ENCODE results near the gene RFTN1. TPM values are rescaled to one million over a fixed set of nuclear protein-coding genes. Genes with fewer than 3 reads are reported as not detected.

Gene RFTN1
- total RNA-seq, 1 donor from 2014 or later = 21.4 TPM

DNA sequence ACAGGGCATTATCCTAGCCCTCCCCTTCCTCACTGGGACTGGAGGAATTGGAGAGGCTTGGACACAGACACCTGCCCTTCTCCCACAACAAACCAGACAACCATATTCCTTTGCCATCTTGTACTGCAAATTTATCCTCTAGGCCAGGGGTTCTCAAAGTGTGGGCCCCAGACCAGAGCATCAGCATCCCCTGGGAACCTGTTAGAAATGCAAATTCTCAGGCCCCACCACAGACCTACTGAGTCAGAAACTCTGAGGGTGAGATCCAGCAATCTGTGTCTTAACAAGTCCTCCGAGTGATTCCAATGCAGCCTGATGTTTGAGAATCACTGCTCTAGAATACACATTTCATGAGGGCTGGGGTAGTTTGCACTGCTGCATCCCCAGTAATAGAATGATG lies 133.1 kb downstream of the RFTN1 start:
- no peak for DNase-seq (ENCODE audit: low read depth in 2 of 2)

DNA sequence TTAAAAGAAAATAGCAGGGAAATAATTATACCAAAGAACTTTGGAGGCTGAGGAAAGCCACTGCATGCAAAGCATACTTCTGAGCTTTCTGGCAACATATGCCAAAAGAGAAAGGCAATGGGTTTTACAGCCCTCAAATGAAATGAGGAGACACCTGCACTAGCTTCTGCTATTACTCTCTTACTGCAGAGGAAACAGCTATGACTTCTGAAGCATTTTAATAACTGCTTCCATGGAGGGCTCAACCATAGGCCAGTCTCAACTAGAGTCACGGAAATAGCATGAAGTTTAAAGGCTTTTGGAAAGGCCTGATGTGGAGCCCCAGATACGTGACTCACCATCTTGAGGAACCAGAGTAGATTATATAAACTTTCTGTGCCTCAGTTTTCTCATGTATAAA lies 133.7 kb downstream of the RFTN1 start:
- peak in 1 of 2 donors; percentile 37 for DNase-seq (ENCODE audit: low read depth in 2 of 2)

DNA sequence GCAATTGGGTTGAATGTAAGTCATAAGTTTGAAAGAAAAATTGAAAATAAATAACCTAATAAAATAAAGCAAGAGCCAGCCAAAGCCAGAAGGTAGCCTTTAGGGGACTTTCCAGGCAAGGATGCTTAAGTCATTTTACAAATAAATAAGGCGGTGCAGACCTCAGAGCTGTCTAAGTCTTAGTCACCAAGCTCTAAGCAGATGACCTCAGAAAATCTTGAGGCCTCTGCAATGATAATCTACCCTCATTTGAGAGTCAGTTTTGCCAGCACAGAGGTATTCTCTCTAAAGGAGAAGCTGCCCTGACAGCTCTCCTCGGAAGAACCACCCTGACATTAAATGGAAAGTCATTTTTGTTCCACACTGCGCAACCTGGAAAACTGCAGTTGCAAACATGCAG lies 134.6 kb downstream of the RFTN1 start:
- DNase-seq (ENCODE audit: low read depth in 2 of 2) = peak in 1 of 2 donors; percentile 37

DNA sequence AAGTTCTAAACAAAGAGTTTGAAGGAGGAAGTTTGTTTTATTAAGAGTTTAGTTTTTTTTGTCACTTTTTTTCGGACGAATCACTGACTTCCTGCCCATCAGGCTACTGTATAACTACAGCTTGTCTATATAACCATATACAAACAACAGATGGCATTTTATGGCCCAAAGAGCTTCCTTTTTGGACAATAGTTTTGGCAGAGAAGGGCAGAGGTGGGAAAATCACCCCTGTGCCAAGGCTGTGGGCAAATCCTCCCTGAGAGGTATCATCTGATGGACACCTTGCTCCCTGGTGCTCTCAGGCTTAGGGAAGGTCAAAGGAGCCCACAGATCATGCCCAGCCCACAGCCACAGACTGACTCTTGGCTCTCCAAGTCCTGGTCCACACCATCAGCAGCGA lies 135.1 kb downstream of the RFTN1 start:
- DNase-seq (ENCODE audit: low read depth in 2 of 2) = no peak

DNA sequence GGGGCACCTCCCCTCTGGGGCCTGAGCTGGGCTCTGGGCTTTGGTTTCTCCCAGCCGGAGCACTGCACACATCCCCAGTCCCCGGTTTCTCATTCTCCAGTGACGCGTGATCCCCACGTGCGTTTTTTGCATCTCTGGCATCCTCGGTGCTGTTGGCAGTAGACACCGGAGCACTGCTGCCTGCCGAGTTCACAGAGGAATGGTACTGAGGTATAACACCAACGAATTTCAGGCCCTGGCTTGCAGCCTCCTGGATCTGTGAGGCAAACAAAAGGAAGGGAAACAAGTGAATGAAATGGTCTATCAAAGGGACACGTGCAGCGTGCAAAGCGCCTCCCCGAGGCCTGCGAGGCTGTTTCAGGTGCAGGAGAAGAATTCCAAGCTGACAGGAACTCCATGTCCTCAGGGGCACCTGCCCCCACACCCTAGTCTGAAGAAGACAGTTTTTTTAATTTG lies 135.6 kb downstream of the RFTN1 start:
- no peak for DNase-seq (ENCODE audit: low read depth in 2 of 2)

DNA sequence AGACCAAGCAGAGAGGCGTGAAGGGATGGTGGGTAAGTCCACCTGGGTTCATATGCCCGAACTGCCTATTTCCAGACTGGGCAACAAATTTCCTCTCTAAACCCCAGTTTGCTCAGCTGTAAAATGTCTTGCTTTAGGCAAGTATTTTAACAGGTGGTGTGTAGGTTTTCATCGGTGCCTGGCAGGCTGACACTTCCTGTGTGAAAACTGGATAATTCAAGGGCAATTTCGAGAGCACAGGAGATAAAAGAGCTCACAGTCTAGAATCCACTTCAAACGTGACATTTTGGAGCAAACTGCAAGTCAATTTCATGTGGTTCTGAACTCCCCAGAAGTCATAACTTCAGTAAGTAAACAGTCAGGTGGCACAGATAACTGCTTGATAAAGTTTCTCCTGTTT lies 136.3 kb downstream of the RFTN1 start:
- no peak for DNase-seq (ENCODE audit: low read depth in 2 of 2)

DNA sequence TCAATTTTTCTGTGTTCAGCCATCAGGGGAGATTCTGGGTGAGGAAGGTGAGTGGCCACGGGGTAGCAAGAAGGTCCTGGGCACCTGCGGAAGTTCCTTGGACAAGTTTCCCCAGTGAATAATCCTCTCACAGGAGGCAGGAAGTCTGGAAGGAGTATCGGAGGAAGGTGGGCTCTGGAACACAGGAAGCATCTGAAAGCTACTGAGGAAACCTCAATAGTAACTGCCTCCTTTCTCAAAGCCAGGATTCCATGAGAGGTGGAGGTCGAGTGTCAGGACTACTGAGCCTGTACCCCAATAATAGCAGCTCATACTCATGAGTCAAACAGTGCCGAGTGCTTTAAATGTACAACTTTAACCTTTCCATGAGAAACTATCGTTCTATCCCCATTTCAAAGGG lies 137.6 kb downstream of the RFTN1 start:
- peak in 1 of 2 donors; percentile 58 for DNase-seq (ENCODE audit: low read depth in 2 of 2)

DNA sequence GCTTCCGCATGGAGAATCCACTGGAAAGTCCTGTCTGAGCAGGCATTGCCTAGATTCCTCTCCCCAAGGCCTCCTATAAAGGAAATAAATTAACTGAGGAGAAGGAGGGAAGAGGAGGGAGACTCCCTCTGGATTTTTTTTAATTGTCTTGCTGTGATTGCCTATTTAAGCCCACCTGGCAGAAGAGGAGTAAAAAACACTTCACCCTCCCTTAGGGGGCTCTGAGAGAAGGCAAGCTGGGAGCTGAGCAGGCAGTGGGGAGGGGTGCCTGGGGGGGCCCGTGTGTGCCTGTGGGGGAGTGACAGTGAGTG lies 138.6 kb downstream of the RFTN1 start:
- DNase-seq (ENCODE audit: low read depth in 2 of 2) = no peak

DNA sequence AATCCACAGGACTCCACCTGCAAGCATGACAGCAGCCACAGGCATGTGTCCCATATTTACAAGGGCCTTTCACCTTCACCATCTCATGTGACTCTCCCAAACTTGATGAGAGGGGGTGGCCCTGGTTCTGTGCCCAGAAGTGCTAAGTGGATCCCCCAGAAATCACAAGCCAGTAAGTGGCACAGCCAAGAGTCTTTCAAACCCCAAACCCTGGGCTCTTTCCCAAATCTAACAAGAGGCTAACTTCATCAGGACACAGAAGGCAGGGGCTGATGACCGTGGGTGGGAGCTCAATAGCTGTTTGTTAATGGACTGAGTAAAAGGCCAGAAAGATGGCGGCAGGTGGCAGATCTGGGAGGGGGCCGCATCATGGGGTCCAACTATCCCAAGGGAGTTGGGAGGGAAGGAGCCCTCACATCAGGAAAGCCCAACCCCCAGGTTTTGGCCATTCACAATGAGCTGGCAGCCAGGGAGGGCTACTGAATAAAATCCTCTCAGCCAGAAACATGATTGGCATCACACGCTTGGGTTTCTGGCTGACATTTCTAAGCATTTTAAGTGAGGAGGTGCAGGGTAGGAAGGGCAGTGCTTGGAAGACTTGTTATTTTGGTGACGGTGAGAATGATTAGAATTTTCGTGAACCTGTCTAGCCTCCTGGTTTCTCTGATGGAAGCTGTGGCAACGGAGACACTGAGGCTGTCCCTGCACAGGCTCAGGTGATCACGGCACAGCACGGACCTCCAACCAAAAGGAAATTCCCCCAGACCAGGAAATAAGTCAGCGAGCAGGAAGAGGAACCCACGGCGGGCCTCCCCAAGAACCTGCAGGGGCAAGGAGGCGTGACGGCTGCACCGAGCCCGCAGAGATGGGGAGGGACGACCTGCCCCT lies 139.2 kb downstream of the RFTN1 start:
- DNase-seq (ENCODE audit: low read depth in 2 of 2) = no peak

DNA sequence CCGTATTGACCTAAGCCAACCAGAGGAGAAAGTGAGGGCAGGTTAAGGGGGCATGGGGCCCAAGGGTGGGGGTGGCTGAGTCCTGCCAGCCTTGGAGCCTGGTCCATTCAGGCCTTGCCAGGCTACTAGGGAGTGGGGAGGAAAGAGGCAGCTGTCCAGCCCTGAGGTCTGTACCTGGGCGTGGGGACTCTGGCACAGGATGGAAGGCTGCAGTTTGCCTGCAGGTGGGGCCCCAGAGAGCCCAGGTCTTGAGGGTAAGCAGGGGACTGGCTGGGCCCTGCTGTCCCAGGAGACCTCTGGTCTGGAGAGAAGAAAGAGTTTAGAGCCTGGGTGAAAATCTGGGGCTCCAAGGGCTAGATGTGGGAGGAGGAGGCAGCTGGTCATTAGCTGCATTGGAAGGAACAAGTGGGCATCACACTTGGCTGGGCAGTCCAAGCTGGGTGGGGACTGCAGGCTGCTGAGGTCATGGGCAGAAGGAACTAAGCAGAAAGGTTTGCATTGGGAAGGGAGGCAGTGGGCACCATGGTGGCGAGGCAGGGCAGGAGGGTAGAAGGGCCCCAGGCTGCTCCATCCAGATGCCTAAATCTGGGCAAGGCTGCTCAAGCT lies 140.1 kb downstream of the RFTN1 start:
- DNase-seq (ENCODE audit: low read depth in 2 of 2) = no peak

DNA sequence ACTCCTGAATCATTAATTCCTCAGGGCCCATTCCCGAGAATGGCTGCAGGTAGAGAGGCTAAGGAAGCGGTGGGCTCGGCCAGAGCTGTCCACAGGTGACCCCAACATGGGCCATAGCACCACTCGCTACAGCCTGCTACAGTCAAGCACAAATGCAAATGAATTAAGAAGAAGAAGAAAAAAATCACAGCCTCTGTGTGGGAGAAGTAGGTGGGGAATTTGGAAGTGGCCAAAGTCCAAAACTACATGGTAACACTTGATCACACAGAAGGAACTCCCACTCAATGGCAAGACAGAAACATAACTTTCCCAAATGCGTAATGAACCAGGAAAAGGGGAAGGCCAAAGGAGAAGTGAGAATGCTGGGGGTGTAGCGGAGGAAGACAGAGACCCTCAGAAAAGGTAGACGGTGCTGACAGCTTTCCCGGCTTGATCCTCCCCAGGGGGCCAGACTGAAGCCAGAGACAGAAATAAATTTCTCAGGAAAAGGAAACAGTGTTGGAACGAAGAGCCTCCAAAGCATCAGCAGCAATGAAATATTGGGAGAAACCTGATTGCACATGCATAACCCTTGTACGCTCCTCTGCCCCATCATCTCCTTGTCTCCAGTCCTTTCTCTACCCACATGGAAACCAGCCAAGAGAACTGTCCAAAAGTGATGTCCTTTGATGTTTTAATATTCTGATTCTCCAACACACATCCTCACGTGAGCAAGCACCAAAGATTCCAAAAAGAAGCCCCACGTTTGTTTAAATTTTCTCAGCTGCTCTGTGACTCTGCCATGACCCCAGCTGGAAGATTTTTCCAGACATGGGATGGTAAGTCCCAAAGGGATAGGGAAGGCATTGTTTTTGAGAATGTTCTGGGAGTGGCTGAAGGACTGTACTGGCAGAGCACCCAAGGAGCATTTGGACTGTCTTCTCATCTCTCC lies 140.9 kb downstream of the RFTN1 start:
- no peak for DNase-seq (ENCODE audit: low read depth in 2 of 2)

DNA sequence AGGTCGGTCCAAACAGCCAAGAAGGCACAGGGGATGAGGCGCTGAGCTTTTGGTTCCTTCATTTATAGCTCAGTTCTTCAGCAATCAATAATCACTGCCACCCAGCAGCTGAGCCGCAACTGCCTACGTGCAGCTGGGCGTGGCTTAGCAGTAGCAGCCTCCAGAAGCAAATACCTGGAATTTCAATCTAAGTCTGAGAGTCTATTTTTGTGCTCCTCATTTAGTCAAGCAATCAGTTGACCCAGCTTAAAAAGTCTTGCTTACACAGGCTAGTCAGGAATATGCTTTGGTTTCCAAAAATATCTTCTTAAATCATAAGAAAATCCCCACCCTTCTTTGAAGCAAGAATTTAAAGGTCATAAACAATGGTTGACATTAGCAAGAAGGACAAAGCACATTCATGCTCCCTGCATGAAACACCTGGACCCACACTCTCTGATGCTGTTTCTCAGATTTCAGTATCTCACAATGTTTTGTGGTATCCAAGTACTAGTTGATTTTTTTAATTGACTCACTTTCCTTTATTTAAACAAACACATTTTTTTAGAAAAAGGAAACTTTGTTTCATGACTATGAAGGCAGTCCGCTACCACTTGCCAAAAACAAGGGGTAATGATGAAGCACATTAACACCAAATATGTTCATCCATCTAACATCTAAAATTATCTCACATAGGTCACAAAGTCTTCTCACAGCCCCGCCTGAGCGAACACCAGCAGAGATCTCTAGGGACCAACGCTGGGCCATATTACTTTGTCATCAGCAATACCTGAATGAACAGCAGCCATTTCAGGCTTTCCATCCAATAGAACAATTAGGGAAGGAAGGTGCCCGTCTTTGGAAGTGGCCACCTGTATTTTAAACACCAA lies 142.4 kb downstream of the RFTN1 start:
- peak in 1 of 2 donors; percentile 76 for DNase-seq (ENCODE audit: low read depth in 2 of 2)

DNA sequence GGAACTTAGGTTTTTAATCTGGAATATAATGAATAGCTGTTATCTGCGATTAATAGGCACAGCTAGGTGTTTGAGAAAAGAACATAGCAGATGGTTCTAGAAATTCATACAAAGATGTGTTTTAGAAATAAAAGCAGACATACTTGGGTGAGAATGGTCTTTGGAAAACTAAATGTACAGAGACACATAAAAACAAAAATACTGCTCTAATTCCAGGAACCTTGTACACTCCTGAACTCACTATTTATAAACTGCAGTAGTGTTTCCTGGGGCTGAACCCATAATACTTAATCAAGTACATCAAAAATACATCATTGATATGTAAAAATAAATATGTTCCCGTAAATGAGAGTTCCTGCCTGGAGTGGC lies 143.0 kb downstream of the RFTN1 start:
- no peak for DNase-seq (ENCODE audit: low read depth in 2 of 2)

DNA sequence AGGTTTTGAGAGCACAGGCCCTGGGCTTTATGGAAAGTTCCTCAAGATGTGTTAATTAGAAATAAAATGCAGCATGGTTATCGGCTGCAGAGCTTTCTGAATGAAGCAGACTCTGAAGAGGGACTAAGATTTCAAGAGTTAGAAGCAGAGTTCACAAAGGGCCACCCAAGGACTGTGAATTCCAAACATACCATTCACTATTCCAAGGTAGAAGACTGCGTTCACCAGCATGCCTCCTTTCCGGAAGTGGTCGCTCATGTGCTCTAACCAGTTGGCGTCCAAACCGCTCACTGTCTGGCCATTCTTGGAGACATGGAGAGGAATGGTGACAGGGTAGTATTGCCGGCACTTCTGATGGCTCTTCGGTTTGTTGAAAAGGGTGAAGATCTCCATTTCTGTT lies 143.6 kb downstream of the RFTN1 start:
- DNase-seq (ENCODE audit: low read depth in 2 of 2) = no peak

DNA sequence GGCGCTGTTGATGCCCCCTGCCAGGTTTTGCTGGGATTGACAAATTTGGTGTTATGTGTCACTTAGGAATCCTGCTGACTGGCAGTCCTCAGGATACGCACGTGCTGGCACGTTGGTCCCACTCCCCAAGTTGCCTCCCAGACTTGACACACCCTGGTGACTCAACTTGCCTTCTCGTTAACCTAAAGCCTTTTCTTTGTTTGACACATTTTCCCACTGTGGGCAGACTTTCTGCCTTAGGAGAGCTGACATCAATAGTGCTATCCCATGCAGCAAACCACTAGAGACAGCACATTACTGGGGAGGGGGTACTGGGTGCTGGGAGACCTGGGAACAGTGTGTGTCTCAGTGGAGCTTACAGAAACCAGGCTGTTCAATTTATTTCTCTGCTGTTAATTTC lies 144.2 kb downstream of the RFTN1 start:
- DNase-seq (ENCODE audit: low read depth in 2 of 2) = no peak

DNA sequence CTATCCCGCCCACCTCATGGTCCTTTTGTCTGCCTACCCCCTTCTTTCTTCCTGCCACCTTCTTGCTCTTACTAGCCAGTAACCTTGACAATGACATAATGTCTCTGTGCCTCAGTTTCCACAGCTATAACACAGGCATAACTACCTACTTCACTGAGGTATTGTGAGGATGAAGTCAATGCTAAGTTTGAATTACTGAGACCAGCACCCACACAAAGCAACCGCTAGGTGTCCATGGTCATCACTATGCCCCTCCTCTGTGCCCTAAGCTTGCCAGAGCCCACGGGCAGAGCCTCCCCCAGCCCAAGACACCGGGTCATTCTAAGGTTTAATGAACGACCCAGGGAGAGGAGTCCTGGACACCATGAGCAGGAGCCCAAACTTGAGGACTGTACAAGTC lies 146.9 kb downstream of the RFTN1 start:
- no peak for DNase-seq (ENCODE audit: low read depth in 2 of 2)

DNA sequence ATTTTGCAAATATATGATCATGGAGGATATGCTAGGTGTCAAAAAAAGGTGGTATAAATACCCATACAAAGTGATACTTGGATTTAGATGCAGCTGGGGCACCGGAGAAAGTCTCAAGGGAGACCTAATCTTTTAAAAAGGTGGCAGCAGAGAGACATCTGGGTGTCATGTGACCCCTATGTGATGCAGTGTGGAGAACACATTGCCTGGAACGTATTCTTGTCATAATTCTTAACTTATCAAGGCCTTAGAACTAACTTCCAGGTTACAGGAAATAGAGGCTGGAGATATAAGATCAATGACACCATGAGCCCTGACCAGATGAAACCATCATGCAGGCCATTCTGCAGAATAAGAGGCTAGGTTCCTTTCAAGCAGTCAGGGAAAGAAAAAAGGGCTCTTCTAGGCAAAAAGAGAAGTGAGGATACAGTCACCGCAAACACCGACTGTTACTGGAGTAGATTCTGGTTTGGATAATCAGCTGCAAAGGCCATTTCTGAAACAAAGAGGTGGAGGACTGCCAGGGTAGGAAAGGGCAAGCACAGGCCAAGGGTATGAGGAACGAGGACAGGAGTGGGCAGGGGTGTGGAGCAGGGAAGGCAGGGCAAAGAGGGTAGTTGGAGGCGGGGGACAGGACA lies 147.9 kb downstream of the RFTN1 start:
- no peak for DNase-seq (ENCODE audit: low read depth in 2 of 2)

DNA sequence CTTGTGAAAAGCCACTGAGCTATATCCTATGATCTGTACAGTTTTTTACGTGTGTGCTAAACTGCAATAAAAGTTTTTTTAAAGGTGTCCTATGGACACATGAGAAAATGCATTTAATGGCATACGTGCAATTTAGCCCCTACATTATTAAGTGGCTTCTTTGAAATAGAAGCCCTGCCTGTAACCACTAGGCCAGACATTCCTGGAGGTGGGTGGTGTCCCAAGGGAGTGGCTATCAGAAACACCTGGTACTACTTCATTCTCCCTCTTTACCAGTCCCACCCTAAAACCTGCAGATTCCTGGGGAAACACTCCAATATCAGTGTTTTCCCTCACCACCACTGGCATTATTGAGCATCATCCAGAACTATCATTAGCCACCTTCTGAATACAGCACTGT lies 148.5 kb downstream of the RFTN1 start:
- DNase-seq (ENCODE audit: low read depth in 2 of 2) = no peak

DNA sequence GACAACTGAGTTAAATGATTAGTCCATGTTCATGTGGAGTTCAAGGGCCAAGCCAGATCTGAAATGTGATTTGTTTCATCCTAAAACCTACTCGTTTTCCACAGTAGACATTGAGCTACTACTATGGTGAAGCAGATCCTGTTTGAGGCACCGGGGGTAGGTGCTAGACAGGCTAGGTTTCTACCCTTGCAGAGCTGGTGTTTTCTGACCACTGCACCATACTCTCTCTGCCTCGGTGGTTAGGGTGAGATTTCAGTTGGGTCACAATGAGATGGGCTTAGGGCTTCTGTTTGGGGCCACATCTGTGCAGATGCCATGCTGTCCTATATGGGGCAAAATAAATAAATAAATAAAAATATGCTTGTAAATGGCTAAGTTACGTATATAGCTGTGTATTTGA lies 149.2 kb downstream of the RFTN1 start:
- no peak for DNase-seq (ENCODE audit: low read depth in 2 of 2)

DNA sequence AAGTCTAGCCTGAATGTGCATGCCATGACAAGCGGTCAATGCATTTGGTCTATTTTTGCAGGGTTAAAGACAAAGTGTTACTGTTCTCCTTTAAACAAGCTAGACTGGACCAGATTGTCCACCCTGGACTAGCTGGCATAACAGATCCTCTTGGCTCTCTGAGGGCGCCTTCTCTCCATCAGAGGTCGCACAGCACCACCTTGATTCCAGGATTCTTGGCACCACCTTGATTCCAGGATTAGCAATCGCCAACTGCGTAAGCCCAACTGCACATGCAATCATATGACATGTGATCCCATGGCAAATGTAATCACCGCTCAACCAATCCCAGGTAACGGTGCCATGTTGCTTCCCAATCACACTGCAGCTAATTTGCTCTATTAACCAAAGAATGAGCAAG lies 149.9 kb downstream of the RFTN1 start:
- DNase-seq (ENCODE audit: low read depth in 2 of 2) = no peak

DNA sequence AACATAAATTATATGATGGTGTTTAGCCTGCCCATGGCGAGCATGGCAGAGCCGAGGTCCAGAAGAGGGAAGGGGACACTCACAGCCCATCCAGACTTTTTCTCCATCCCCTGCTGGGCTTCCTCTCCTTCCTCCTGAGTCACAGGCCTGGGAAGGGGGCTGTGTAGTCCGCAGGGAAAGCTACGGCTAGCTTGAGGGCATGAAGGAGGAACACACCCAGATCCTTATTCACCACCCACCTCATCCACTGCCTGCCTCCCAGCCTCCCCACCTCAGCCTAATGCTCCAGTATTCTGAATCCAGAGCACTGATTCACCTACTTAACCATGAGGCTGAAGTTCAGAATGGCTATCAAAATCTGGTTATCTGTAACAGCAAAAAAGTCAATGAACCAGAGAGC lies 150.7 kb downstream of the RFTN1 start:
- DNase-seq (ENCODE audit: low read depth in 2 of 2) = no peak
